ENCODE data around the gene VPS45.

VPS45 gene

DNA sequence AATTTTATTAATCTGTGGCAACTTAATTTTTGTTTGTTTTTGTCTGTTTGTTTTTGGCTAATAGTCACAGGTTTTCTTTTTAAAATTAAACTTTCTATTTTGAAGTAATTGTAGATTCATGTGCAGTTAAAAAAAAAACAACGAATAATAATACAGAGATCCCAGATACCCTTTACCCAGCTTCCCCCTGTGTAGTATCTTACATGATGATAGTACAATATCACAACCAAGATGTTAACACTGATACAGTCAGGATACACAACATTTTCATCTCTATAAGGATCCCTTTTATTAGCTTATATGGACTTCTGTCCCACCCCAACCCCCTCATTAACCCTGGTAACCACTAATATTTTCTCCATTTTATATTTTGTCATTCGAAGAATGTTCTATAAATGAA, 5.9 kb downstream of the VPS45 start:
- DNase-seq, result no peak

DNA sequence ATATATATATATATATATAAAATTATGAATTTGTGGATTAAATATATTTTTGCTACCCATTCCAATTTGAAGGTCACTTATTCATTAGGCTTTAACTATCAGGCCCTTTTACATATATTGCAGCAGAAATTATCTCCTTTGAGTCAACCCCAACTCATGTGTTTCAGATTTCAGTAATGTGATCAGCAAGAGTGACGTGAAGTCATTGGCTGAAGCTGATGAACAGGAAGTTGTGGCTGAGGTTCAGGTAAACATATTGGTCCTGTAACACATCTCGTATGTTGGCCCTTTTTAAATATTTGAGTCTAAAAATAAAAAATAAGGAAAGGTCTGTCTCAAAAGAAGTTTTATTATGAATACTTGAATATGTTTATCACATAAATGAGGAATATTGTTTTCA, 8.5 kb downstream of the VPS45 start:
- no peak for DNase-seq

DNA sequence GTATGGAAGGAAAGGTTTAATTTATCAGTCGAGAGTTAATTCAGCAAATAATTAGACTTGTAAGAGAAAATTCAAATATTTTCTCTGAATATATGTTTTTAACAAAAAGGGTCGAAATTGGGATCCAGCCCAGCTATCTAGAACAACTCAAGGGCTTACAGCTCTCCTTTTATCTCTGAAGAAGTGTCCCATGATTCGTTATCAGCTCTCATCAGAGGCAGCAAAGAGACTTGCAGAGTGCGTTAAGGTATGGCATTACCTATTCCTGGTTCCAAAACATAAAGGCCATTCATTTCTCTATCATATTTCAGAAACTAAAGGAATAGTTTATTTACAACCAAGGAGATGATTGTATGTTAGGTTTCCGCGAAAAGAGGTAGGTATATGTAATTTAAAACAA, 9.4 kb downstream of the VPS45 start:
- no peak for DNase-seq

DNA sequence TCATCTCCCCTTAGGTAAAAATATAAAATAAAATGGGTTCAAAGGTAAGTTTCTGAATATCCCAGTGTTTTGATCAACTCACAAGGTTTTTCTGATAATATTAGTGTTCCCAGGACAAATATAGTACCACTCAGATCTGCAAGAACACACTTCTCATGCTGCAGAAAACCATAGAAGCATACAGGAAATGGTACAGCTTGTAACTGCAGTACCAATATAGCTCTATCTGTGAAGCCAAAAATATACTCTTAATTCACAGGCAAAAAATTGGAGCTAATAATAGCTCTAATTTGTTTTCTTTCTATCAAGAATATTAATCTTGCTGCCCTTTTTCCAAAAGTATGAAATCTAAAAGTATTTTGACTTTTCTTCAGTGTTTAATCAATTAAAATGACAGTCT, 13.2 kb downstream of the VPS45 start:
- no peak for DNase-seq

DNA sequence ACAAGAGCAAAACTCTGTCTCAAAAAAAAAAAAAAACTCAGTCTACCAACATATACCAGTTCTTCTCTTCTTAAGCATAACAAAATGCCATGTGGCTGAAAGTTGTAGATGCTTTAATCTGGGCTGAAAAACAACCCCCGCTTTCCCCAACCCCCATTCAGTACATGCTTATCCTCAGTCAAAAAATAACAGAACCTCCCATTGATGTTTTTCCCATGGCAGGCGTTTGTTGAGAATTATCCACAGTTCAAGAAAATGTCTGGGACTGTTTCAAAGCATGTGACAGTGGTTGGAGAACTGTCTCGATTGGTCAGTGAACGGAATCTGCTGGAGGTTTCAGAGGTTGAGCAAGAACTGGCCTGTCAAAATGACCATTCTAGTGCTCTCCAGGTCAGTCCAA, 14.9 kb downstream of the VPS45 start:
- DNase-seq, result no peak

DNA sequence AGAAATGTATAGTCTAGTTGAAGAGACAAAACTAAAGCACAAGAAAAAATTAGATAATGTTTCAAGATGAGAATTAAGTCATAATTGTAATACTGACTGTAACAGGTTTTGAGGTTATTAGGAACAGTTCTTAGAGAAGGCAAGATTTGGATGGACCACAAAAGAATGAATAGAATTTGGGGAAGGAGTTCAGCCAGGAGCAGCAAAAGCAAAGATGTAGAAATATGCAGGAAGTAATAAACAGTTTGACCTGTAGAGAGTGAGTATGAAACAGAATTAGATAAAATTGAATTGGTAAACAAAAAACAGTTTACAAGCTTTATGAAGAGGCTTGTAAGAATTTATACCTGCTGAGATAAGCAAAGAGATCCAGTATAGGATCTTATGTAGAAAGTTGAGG, 16.3 kb downstream of the VPS45 start:
- DNase-seq, result no peak

DNA sequence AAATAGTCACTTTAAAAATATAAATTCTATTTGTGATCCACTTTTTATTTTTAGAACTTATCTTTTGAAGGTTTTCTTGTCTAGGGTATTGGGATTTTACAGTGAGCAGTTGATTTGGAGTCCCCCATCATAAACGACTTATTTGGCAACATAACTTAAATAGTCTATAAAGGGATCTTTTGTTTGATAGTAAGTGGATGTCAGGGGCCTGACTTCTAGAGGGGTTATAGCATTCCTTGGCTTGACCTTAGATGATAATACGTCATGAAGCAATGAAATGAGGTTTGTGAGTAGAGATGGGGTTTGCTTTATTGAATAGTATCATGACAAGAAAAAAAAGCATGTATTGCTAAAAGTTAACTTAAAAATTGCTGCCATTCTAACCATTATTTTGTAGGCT, 17.8 kb downstream of the VPS45 start:
- no peak for DNase-seq

DNA sequence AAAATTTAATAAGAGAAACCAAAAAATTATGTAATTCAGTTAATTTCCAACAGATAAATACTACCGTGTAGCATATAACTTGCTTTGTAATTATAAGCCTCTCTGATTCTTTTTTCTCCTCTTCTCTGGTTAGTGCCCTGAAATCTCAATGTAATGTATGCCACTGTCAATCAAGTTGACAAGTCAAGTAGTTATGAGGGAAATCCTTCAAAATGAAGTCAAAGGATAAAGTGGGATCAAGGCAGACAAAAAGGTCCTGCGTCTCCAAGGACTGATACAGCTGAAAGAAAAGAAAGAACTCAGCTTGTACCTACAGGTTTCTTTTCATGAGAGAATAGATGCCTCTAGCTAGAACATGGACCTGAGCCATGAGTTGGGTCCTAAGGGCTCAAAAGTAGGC, 19.8 kb downstream of the VPS45 start:
- no peak for DNase-seq

DNA sequence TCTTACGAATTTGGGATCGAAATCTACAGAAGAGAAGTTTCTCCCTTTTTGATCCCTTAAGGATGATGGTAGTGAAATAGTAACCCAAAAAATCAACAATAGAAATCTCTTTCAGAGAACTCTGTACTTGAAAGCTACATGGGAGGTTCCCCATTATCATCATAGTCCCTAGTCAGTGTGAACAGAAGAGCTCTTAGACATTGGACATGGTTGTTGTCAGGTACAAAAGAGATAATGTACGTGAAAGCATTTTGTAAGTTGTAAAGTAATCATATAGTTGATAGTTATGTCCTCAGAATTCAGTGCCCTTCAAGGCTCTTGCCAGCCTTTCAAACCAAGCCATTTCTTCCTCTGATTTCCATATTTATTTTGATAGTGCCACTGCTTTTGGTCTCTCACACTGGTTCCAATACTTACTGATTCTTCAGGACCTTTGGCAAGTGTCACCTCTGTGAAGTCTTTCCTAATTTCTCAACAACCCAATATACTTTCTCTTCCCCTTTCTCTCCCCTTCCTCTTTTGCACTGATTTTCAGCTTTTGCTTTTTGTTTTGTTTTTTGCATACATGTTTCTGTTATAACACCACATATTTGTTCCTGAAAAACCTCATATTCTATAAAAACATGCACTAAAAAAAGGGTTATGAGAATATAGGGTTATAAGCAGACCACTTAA, 22.4 kb downstream of the VPS45 start:
- DNase-seq, result no peak

DNA sequence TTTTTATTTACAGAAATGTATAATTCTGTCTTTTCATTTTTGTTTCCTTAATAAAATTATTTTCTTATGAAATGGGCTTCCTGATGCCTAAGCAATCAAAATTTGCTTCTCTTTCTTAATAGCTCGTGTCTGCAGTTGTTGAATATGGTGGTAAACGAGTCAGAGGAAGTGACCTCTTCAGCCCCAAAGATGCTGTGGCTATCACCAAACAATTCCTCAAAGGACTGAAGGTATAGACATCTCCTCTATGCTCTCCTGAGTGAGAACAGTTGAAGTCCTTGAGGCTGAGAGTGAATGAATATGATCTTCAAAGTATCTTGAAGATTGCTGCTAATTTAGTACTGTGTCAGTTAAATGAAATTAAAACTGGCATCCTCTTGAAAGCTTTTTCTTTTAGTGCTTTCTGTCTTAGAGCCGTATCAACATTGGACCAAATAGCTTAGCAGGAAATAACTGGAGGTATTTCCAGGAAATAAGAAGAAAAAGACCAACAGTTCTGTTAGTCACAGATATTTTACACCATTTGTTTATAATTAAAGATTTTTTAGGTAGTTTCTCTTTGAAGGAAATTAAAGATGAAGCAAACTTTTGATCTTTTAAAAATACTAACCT, 24.7 kb downstream of the VPS45 start:
- DNase-seq, result no peak

DNA sequence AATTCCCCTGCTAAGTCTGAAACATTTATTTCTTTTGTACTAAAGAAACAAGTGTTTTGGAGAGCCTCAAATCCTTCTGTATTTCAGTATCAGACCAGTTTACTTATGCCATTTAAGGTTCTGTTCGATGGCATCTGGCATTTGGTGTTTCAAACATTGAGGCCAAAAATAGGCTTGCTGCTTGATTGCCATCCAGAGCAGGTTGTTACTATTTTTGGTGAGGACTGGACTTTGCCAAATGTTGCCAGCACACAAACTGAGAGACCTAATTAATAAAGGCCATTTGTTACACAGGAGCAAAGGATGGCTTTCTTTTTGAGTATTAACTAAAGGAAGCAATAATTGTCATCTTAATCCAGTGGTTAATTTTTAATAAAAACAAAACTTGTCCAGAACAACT, 26.2 kb downstream of the VPS45 start:
- DNase-seq, result no peak

DNA sequence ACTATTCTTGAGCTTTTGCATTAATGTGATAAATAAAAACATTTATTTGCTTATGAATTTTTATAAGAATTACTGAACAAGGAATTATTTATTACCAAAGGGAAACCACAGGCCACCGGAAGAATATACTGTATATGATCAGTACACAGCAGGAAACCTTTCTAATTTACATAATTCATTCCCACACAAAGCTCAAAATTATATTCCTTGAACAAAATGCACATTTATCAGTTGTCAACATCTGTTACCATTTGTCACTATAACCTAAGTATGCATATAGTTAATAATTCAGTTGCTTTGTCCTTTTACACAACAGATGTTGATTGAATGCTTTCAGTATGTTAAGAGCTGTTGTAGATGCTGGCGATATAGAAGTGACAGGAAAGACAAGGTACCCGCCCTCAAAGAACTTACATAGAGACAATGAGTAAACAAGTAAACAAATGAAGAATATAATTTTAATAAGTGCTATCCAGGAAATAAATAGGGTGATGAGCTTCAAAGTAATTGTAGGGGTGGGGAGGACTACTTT, 27.2 kb downstream of the VPS45 start:
- DNase-seq, result no peak

DNA sequence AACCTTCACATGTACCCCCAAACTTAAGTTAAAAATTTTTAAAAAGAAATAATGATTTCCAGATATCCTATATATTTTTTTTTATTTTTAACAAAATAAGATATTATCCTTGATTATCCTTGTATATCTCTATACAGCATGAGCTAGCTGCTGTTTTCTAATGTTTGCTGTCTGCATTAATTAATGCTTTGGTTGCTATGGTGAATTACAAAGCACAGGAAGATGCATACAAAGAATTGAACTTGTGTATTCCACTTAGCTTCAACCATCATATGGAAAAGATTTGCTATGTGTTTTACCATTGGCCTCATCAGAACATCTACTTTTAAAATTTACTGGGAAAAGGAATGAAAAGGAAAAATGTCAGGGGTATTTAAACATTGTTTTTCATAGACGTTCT, 35.4 kb downstream of the VPS45 start:
- no peak for DNase-seq

DNA sequence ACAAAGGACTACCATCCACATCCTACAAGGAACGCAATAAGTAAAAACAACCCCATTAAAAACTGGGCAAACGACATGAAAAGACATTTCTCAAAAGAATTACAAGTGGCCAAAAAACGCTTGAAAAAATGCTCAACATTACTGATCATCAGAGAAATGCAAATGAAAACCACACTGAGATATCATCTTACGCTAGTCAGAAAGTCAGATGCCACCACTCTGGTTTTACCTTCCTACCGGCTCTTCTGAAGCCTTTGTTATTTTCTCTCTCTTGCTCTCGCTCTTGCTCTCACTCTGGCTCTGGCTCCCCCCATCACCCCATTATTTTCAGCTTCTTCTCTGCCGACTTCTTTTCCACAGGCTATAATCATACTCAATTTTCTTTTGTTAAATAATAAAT, 38.8 kb downstream of the VPS45 start:
- peak; percentile 25 for DNase-seq

DNA sequence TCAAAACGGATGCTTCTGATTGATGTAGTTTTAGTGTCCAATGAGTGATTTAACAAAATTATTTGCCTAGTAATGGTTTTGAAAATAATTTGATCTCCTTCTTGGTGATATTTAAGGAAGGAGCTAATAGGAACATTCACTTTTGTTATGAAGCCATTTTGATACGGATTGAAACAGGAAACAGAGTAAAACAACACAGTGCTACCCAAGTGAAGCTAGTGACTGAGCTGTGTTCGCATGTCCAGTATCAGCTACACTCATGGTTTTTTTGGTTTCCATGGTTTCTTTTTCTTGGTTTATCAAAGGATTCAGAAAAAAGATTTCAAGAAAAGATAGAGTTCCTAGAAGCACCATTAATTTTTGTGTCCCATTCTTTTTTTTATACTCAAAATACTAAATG, 42.0 kb downstream of the VPS45 start:
- DNase-seq, result no peak

DNA sequence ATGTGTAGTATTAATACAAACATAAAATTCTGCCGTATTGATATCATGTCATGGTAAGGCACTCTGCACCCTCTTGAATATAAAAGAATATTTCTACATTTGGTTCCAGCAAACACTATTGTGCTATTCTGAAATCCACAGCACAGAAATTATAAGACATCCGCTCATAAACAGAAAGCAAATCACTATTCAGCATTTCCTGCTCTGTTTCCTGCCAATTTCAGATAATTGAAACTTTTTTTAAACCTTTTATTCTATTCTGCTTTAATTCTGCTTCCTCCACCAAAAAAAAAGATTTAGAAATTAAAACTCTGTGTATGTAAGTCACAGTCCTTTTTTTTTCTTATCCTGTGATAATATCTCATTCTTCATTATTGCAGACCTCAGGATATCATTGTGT, 42.5 kb downstream of the VPS45 start:
- DNase-seq, result no peak

DNA sequence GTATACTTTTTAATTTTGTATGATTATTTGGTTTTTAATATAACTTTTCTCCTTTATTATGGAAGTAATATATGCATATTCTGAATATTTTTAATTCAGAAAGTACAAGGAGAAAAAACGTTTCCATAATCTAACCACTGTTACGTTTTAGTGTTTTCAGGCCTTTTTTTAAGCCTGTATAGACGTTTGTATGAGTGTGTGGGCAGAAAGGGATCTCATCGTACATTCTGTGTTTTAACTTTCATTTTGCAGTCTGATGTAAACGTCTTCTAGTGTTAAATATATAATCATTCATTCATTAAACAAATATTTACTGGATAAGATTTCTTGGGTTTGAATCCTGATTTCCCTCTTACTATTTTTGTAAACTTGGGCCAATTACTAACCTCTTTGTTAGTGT, 44.1 kb downstream of the VPS45 start:
- DNase-seq, result no peak

DNA sequence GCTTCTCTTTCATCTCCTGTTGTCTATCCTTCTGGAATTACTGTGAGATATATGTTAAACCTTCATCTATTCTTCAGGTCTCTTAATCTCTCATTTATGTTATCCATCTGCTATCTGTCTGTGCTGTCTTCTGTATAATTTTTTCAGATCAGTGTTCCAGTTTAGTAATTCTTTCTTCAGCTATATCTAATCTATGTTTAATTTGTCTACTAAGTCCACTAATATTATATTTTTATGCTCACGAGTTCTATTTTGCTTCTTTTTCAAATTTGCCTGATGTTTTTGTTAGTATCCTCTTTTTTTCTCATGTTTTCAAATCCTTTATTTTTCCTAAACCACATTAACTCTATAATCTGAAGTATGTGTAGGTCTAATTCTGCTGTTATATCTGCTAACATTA, 47.5 kb downstream of the VPS45 start:
- no peak for DNase-seq

DNA sequence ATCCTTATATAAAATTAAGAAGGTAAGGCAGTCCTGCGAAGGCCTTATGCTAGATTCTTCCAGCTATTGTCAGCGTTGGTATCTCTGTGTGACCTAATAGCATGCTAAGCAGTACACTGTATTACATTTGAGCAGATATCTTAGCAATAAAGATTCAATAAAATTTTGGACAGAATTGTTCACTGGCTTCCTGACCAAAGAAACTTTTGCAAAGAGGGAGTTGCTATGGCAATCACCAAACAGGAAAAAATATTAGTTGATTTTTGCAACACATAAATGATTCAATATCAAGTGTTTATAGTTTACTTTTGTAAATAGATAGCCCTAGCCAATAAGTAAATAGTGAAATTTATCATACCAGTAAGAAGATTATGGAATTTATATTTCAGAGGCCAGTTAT, 51.1 kb downstream of the VPS45 start:
- DNase-seq, result no peak

DNA sequence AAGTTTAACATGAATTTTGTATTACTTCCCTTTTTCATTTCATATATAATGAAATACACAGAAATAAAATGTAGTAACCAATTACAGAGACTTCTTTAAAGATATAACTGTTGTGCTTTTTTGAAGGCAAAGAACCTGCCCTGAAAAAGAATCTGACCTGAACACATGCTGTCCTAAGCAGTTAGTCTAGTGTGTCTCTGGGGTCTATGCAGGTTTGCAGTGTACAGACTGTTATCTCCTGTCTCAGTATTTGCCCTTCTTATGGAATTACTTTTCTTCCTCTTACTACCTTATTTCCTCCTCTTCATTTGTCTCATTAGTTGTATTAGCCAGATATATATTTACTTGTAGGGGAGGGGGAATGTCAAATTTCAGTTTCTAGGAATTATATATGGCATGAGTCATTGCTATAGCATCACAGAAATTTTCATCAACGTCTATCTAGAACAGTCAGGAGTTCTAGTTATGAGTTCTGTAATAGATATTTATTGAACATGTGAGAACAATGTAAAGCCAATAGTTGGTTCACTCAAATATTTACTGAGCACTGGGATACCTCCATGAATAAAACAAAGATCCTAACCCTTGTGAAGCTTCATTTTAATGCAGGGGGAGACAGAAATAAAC, 53.8 kb downstream of the VPS45 start:
- DNase-seq, result no peak

DNA sequence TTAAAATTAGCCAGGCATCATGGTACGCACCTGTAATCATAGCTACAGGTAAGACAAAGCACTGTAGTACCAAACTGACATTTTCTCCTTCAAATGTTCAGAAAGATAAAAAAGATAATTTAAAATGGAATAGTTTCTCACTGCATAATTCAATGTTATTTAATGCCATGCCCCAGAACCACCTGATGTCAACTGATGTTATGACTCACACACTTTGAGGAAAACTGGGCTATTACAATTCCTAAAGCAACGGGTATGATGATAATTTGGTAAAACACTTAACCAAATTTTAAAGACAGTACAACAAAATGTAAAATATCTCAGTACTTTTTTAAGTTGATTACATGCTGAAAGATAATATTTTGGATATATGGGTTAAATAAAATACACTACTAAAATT, 59.2 kb downstream of the VPS45 start:
- no peak for DNase-seq

DNA sequence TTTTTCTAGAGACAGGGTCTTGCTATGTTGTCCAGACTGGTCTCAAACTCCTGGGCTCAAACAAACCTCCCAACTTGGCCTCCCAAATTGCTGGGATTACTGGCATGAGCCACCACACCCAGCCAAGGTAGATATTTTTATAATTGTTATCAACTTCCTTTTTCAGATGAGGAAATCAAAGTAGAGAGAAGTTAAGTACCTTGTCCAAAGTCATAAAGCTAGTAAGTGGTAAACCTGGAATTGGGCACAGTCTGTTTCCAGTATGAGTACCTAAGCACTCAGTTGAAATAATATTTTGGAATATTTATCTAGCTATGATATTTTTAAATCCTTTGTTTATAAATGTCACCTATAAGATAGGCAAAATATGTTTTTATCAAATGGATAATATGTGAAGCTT, 59.9 kb downstream of the VPS45 start:
- DNase-seq, result no peak

DNA sequence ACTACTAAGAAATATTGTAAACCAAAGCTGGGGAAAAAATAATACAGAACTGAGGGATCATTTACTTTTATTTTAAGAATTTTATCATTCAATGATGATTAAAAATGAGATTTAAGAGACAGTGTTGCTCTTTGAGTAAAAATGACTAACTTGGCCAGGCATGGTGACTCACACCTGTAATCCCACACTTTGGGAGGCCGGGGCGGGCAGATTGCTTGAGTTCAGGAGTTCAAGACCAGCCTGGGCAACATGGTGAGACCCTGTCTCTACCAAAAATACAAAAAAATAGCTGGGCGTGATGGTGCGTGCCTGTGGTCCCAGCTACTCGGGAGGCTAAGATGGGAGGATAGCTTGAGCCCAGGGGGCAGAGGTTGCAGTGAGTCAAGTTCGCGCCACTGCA, 60.3 kb downstream of the VPS45 start:
- DNase-seq, result peak; percentile 53

DNA sequence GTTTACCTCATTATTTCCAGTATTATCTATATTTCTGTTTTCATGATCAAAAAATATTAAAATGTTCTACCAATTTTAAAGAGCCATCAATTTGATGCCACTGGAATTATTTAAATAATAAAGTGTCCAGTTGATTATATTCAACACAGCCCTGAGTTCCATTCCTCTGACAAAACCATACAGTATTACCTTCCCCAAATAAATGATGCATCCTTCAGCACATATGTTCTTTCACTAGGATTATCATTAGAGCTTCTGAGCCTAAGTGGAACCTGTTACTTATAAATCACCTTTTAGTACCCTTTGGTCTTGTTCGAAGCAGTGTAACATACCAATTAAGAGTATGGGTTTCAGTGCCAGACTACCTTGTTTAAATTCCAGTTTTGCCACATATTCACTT, 64.8 kb downstream of the VPS45 start:
- no peak for DNase-seq

DNA sequence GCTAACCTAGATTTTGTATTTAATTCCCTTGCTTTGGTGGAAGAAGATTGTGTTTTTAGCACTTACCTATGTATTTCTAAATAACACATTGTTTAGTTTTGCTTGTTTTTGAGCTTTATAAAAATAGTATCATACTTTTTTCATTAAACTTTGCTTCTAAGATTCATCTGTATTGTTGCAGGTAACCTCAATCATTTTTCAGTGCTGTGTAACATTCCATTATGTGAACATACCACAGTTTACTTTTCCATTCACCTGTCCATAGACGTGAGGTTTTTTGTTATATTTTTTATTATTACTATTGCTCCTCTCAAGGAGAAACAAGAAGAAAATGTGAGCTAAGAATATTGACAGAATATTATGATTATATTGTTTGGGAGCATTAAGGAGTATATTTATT, 67.0 kb downstream of the VPS45 start:
- DNase-seq, result no peak
